ENCODE results near the gene TRHDE.

GRCh38 chr12:72647139-72647538 lies 375.0 kb downstream of the TRHDE start:
- TF ChIP-seq CTCF (conservative IDR thresholded peaks at IDR 0.05; ENCODE audit: low read depth, low read length) (no peak), EZH2 (IDR thresholded peaks at IDR 0.05; ENCODE audit: low read length, unreplicated experiment) (no peak)
